Measurements from ENCODE around the gene RUFY2.
"Not testable (repeated sequence)": the region's sequence is repeated elsewhere in the genome, so short reads cannot be mapped to it uniquely, and the experiment has no call there.

DNA sequence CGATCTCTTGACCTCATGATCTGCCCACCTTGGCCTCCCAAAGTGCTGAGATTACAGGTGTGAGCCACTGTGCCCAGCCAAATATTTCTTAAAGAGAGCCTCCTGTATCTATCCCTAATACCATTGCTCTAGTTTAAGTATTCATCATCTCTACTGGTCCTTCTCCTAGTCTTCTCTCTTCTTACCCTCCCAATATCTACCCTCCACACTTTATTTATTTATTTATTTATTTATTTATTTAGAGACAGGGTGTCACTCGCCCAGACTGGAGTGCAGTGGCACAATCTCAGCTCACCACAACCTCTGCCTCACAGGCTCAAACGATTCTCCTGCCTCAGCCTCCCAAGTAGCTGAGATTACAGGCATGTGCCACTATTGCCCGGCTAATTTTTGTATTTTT is 82.7 kb downstream of the RUFY2 start:
- TF ChIP-seq POLR2A, CTCF (IDR thresholded peaks at IDR 0.05): not testable (repeated sequence)
